OCI-LY3 (cell line): Measurements from ENCODE around the gene SGSM2.

Source experiments
- H2AFZ ChIP-seq: fragments of 200-600, 300-600 bp; shearing (Covaris generic); 2 replicates; pipeline ENCODE4 v1.6.0; 2014; ENCODE audit warnings: antibody characterized with exemption, low read depth, low read length
- H3K27ac ChIP-seq: fragments of 200-600, 300-600 bp; sonication (generic); 2 replicates; pipeline ENCODE4 v1.5.1; 2014; ENCODE audit warnings: mild to moderate bottlenecking, low read length, moderate library complexity, mixed read lengths
- H3K27me3 ChIP-seq: fragments of 200-600, 300-600 bp; sonication (generic); 2 replicates; pipeline ENCODE4 v1.6.1; 2014; ENCODE audit warnings: low read depth, low read length, mixed read lengths
- H3K36me3 ChIP-seq: fragments of 200-600, 300-600 bp; sonication (generic); replicated peaks from 2 replicates; pipeline ENCODE3; 2014; ENCODE audit warnings: low read depth, low read length, mixed read lengths
- H3K4me1 ChIP-seq: fragments of 300-600, 200-600 bp; sonication (generic); 2 replicates; pipeline ENCODE4 v1.6.1; 2014; ENCODE audit warnings: low read length, mixed read lengths
- H3K4me2 ChIP-seq: fragments of 200-600, 300-600 bp; sonication (generic); 2 replicates; pipeline ENCODE4 v1.6.1; 2014; ENCODE audit warnings: low read length, mixed read lengths
- H3K4me3 ChIP-seq: fragments of 300-600, 200-600 bp; sonication (generic); 2 replicates; pipeline ENCODE4 v1.5.1; 2014; ENCODE audit warnings: antibody characterized with exemption, mild to moderate bottlenecking, low read length, moderate library complexity
- H3K79me2 ChIP-seq: fragments of 300-600, 200-600 bp; shearing (Covaris generic); 2 replicates; pipeline ENCODE4 v1.6.1; 2014; ENCODE audit warnings: mild to moderate bottlenecking, low read length, mixed read lengths
- H3K9ac ChIP-seq: fragments of 300-600, 200-600 bp; shearing (Covaris generic); 2 replicates; pipeline ENCODE4 v1.6.0; 2014; ENCODE audit warnings: mild to moderate bottlenecking, low read length, moderate library complexity
- H3K9me3 ChIP-seq: fragments of 200-600, 300-600 bp; shearing (Covaris generic); 2 replicates; pipeline ENCODE4 v1.6.1; 2014; ENCODE audit warnings: low read length, mixed read lengths; ENCODE audit not compliant: insufficient read depth
- H4K20me1 ChIP-seq: fragments of 200-600, 300-600 bp; sonication (generic); 2 replicates; pipeline ENCODE4 v1.6.1; 2016; ENCODE audit warnings: low read length, mixed read lengths; ENCODE audit not compliant: insufficient read depth
- EZH2phosphoT487 ChIP-seq: fragments of 200-600 bp; shearing (Covaris generic); IDR thresholded peaks from 2 replicates; pipeline ENCODE4 v1.6.1; 2018; ENCODE audit warnings: antibody characterized with exemption, mixed run types, low read depth
- TF ChIP-seq, protein P1 (sequence below): fragments of 200-600, 300-600 bp; sonication (generic); IDR thresholded peaks from 2 replicates; pipeline ENCODE4 v1.5.1; 2014; ENCODE audit warnings: antibody characterized with exemption, low read length, low read depth

The SGSM2 gene

GRCh38 chr17:2363318-2363717, 26.0 kb downstream of the SGSM2 start:
- H3K36me3 ChIP-seq = no peaks in the 10 kb centered on the region
- no peaks in the 10 kb centered on the region for H4K20me1 ChIP-seq
- no peaks in the 10 kb centered on the region for H3K79me2 ChIP-seq
- H3K9ac ChIP-seq = no peak overlapping the region
- no peak overlapping the region for H3K4me2 ChIP-seq
- no peak overlapping the region for H3K27ac ChIP-seq
- no peak overlapping the region for H3K4me3 ChIP-seq
- H3K9me3 ChIP-seq = no peaks in the 10 kb centered on the region
- H2AFZ ChIP-seq = no peak overlapping the region
- TF ChIP-seq, protein P1, sequence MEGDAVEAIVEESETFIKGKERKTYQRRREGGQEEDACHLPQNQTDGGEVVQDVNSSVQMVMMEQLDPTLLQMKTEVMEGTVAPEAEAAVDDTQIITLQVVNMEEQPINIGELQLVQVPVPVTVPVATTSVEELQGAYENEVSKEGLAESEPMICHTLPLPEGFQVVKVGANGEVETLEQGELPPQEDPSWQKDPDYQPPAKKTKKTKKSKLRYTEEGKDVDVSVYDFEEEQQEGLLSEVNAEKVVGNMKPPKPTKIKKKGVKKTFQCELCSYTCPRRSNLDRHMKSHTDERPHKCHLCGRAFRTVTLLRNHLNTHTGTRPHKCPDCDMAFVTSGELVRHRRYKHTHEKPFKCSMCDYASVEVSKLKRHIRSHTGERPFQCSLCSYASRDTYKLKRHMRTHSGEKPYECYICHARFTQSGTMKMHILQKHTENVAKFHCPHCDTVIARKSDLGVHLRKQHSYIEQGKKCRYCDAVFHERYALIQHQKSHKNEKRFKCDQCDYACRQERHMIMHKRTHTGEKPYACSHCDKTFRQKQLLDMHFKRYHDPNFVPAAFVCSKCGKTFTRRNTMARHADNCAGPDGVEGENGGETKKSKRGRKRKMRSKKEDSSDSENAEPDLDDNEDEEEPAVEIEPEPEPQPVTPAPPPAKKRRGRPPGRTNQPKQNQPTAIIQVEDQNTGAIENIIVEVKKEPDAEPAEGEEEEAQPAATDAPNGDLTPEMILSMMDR = no peak
- no peak for TF ChIP-seq EZH2phosphoT487
- H3K4me1 ChIP-seq = no peaks in the 10 kb centered on the region
- H3K27me3 ChIP-seq = no peaks in the 10 kb centered on the region

GRCh38 chr17:2363851-2364762, 26.8 kb downstream of the SGSM2 start:
- H2AFZ ChIP-seq = no peak overlapping the region
- no peak overlapping the region for H3K9ac ChIP-seq
- no peaks in the 10 kb centered on the region for H3K36me3 ChIP-seq
- H3K79me2 ChIP-seq = no peaks in the 10 kb centered on the region
- no peaks in the 10 kb centered on the region for H3K4me1 ChIP-seq
- H3K4me3 ChIP-seq = no peak overlapping the region
- no peaks in the 10 kb centered on the region for H4K20me1 ChIP-seq
- no peak for TF ChIP-seq EZH2phosphoT487
- TF ChIP-seq, protein P1 = no peak
- H3K4me2 ChIP-seq = no peak overlapping the region
- no peaks in the 10 kb centered on the region for H3K27me3 ChIP-seq
- H3K27ac ChIP-seq = no peak overlapping the region
- H3K9me3 ChIP-seq = no peaks in the 10 kb centered on the region

DNA sequence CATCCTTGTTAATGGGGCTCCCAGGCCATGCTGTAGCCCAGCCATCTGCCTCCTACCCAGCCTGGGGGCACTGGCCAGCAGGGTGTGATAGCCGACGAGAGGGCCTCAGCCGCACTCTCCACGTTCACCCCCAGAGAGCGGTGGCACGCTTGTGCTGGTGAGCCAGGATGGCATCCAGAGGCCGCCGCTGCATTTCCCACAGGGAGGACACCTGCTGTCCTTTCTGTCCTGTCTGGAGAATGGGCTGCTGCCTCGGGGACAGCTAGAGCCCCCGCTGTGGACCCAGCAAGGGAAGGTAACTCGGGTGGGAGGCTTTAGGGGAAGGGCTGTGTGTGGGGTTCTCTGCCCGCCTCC, 27.4 kb downstream of the SGSM2 start:
- no peaks in the 10 kb centered on the region for H4K20me1 ChIP-seq
- H3K36me3 ChIP-seq = no peaks in the 10 kb centered on the region
- H3K4me1 ChIP-seq = no peaks in the 10 kb centered on the region
- H3K4me3 ChIP-seq = no peak overlapping the region
- H3K27me3 ChIP-seq = no peaks in the 10 kb centered on the region
- no peak overlapping the region for H2AFZ ChIP-seq
- H3K9me3 ChIP-seq = no peaks in the 10 kb centered on the region
- no peak overlapping the region for H3K27ac ChIP-seq
- no peak overlapping the region for H3K4me2 ChIP-seq
- TF ChIP-seq, protein P1 = no peak
- no peak for TF ChIP-seq EZH2phosphoT487
- no peaks in the 10 kb centered on the region for H3K79me2 ChIP-seq
- H3K9ac ChIP-seq = no peak overlapping the region

- H3K4me3 ChIP-seq = no peak overlapping the region
- H3K27ac ChIP-seq = no peak overlapping the region
- no peaks in the 10 kb centered on the region for H3K79me2 ChIP-seq
- H2AFZ ChIP-seq = no peak overlapping the region
- no peak for TF ChIP-seq EZH2phosphoT487
- TF ChIP-seq, protein P1 = no peak
- no peaks in the 10 kb centered on the region for H3K27me3 ChIP-seq
- no peaks in the 10 kb centered on the region for H3K36me3 ChIP-seq
- H3K4me1 ChIP-seq = no peaks in the 10 kb centered on the region
- no peaks in the 10 kb centered on the region for H3K9me3 ChIP-seq
- H3K4me2 ChIP-seq = no peak overlapping the region
- no peak overlapping the region for H3K9ac ChIP-seq
- H4K20me1 ChIP-seq = no peaks in the 10 kb centered on the region
Measured at GRCh38 chr17:2365132-2365531, 27.8 kb downstream of the SGSM2 start.
